Caco-2 (cell line): Measurements from ENCODE around the gene PPFIA3. TPM values are rescaled to one million over a fixed set of nuclear protein-coding genes. Genes with fewer than 3 reads are reported as not detected.

Experiments
- BruUV-seq: library from RNA; stranded (reverse); fragments of 400-500 nt; replicated peaks from 2 replicates; lab custom pipeline; 2021; lab: Mats Ljungman, UMichigan
- CTCF ChIA-PET: fragments of 300-600 bp; sonication (Branson Sonifier 250); formaldehyde crosslinking; loops from one replicate; lab custom pipeline; 2022; ENCODE audit warnings: antibody characterized with exemption; lab: Charles Lee
- POLR2A ChIA-PET: fragments of 300-600 bp; sonication (Branson Sonifier 250); formaldehyde crosslinking; loops from one replicate; lab custom pipeline; 2022; ENCODE audit warnings: antibody characterized with exemption; lab: Charles Lee
- DNase-seq, 2 experiments: peaks; one replicate each; pipeline versions ENCODE4 v3.0.0 to v3.0.0-alpha.2; 2020 to 2022
- H3K27me3 ChIP-seq: replicated peaks from 2 replicates; pipeline ENCODE4 v1.6.0; 2011; ENCODE audit warnings: low read length; ENCODE audit not compliant: control insufficient read depth, insufficient read depth
- H3K36me3 ChIP-seq: 2 replicates; pipeline ENCODE4 v1.5.1; 2011; ENCODE audit warnings: low read length; ENCODE audit not compliant: control insufficient read depth, insufficient read depth
- H3K4me1 ChIP-seq: fragments of 250-450 bp; sonication (Bioruptor Pico); 2 replicates; pipeline ENCODE4 v1.5.1; 2020; ENCODE audit warnings: mild to moderate bottlenecking
- H3K4me3 ChIP-seq: 2 replicates; pipeline ENCODE4 v1.5.1; 2011; ENCODE audit warnings: low read depth, mild to moderate bottlenecking, control low read depth, low read length
- H3K9me3 ChIP-seq: fragments of 250-450 bp; sonication (Bioruptor Pico); 2 replicates; pipeline ENCODE4 v1.5.1; 2020; ENCODE audit warnings: mild to moderate bottlenecking, moderate library complexity
- H3K27ac Mint-ChIP-seq: one replicate; pipeline ENCODE4 v1.8.0; 2022; ENCODE audit warnings: mixed read lengths; ENCODE audit not compliant: unreplicated experiment
- H3K27me3 Mint-ChIP-seq: one replicate; pipeline ENCODE4 v1.8.0; 2022; ENCODE audit warnings: mixed read lengths; ENCODE audit not compliant: insufficient read depth, unreplicated experiment
- H3K36me3 Mint-ChIP-seq: one replicate; pipeline ENCODE4 v1.8.0; 2022; ENCODE audit warnings: mild to moderate bottlenecking, mixed read lengths; ENCODE audit not compliant: insufficient read depth, unreplicated experiment
- H3K4me1 Mint-ChIP-seq: one replicate; pipeline ENCODE4 v1.8.0; 2022; ENCODE audit warnings: low read depth, mixed read lengths; ENCODE audit not compliant: unreplicated experiment
- H3K4me3 Mint-ChIP-seq: one replicate; pipeline ENCODE4 v1.8.0; 2022; ENCODE audit warnings: mild to moderate bottlenecking, moderate library complexity, mixed read lengths; ENCODE audit not compliant: unreplicated experiment
- H3K9me3 Mint-ChIP-seq: one replicate; pipeline ENCODE4 v1.8.0; 2022; ENCODE audit warnings: mixed read lengths; ENCODE audit not compliant: unreplicated experiment
- intact Hi-C: fragments of 100-400 bp; cut with micrococcal nuclease; formaldehyde crosslinking; loops from one replicate; pipeline ENCODE4 v1.10.0; 2022; ENCODE audit not compliant: unreplicated experiment
- total RNA-seq: library from RNA; stranded (reverse); gene quantifications from 2 replicates; pipeline ENCODE4 v1.2.3, GENCODE V29; 2022
- TF ChIP-seq, protein P1 (sequence below), 2 experiments: fragments of 200-600 bp in 1 of 2; IDR thresholded peaks; 1 replicate in 1 of 2; 2 replicates in 1 of 2; pipeline versions ENCODE4 v1.5.1 to v1.8.0; 2011 to 2022; ENCODE audit warnings: antibody characterized with exemption in 1 of 2, control low read depth in 1 of 2, inconsistent platforms in 1 of 2, low read depth in 1 of 2, low read length in 1 of 2, mild to moderate bottlenecking in 1 of 2, moderate library complexity in 1 of 2; ENCODE audit not compliant: insufficient read depth in 1 of 2, severe bottlenecking in 1 of 2, unreplicated experiment in 1 of 2

The PPFIA3 gene
- total RNA-seq, 1 experiment from 2014 or later, result 11.8 TPM

DNA sequence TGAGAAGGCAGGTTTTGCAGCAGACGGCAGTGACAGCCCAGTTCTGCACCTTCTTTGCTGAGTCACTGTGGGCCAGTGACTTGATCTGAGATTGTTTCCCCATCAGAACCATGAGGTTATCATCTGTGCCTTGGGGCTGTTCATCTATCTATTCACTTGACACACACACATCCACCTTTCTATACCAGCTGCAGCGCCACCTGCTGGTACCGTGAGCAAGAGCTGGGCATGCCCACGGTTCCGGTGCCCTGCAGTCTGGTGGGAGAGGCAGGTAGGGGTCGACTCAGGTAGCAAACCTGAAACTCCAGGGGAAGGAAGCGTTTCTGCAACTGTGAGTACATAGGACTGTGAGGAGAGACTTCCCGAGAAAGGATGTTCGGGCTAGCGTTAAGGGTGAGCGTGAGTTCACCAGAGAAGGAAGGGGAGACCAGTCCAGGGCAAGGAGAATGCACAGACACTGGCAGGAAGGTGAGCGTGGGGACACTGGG lies 12.7 kb upstream of the PPFIA3 start:
- DNase-seq, result peak; percentile 75 to 78
- TF ChIP-seq, protein P1, sequence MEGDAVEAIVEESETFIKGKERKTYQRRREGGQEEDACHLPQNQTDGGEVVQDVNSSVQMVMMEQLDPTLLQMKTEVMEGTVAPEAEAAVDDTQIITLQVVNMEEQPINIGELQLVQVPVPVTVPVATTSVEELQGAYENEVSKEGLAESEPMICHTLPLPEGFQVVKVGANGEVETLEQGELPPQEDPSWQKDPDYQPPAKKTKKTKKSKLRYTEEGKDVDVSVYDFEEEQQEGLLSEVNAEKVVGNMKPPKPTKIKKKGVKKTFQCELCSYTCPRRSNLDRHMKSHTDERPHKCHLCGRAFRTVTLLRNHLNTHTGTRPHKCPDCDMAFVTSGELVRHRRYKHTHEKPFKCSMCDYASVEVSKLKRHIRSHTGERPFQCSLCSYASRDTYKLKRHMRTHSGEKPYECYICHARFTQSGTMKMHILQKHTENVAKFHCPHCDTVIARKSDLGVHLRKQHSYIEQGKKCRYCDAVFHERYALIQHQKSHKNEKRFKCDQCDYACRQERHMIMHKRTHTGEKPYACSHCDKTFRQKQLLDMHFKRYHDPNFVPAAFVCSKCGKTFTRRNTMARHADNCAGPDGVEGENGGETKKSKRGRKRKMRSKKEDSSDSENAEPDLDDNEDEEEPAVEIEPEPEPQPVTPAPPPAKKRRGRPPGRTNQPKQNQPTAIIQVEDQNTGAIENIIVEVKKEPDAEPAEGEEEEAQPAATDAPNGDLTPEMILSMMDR (IDR thresholded peaks at IDR 0.05; ENCODE audit: insufficient read depth in 1 of 2, low read depth in 1 of 2, low read length in 1 of 2, severe bottlenecking in 1 of 2, unreplicated experiment in 1 of 2), result peak; percentile 81 to 87
- ChIA-PET CTCF (interaction anchor here (0.5 to 1.7 kb wide), 10 partner anchors 8 to 115 kb away, joined by 3 to 19 read pairs (median 4); partner anchors contain the start of gene RUVBL2), POLR2A (no interaction called here)
- Mint-ChIP-seq H3K27ac (peak overlapping the region; percentile 74), H3K4me3 (no peak overlapping the region), H3K4me1 (peaks cover 8% of the 10 kb centered on the region), H3K9me3 (no peaks in the 10 kb centered on the region), H3K27me3 (no peaks in the 10 kb centered on the region), H3K36me3 (peaks cover 73% of the 10 kb centered on the region)
- Histone ChIP-seq H3K27me3 (no peaks in the 10 kb centered on the region), H3K9me3 (no peaks in the 10 kb centered on the region), H3K4me3 (no peak overlapping the region), H3K4me1 (no peaks in the 10 kb centered on the region), H3K36me3 (peaks cover 3% of the 10 kb centered on the region; the same call in 1 of the 2 replicates)
- no TSS peak for BruUV-seq
- intact Hi-C loops, result loop anchor here (1.0 kb wide), 1 partner anchor 8 kb away; no protein-coding TSS in a partner anchor

DNA sequence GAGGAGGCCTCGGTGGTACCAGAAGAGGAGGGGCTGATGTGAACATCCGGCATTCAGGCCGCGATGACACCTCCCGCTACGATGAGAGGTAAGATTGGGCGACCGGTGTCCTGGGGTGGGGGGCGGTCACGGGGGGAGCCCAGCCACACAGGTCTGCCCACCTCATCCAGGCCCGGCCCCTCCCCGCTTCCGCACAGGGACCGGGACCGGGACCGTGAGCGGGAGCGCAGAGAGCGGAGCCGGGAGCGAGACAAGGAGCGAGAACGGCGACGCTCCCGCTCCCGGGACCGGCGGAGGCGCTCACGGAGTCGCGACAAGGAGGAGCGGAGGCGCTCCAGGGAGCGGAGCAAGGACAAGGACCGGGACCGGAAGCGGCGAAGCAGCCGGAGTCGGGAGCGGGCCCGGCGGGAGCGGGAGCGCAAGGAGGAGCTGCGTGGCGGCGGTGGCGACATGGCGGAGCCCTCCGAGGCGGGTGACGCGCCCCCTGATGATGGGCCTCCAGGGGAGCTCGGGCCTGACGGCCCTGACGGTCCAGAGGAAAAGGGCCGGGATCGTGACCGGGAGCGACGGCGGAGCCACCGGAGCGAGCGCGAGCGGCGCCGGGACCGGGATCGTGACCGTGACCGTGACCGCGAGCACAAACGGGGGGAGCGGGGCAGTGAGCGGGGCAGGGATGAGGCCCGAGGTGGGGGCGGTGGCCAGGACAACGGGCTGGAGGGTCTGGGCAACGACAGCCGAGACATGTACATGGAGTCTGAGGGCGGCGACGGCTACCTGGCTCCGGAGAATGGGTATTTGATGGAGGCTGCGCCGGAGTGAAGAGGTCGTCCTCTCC lies 11.5 kb upstream of the PPFIA3 start:
- BruUV-seq, result TSS peak; percentile 51
- peaks cover 3% of the 10 kb centered on the region; the same call in 1 of the 2 replicates for H3K36me3 ChIP-seq
- no peaks in the 10 kb centered on the region for H3K9me3 ChIP-seq
- H3K4me1 ChIP-seq, result no peaks in the 10 kb centered on the region
- intact Hi-C loops, result no loop called here
- H3K36me3 Mint-ChIP-seq, result peaks cover 66% of the 10 kb centered on the region
- peaks cover 8% of the 10 kb centered on the region for H3K4me1 Mint-ChIP-seq
- no peak for DNase-seq
- H3K4me3 ChIP-seq, result no peak overlapping the region
- no peak overlapping the region for H3K4me3 Mint-ChIP-seq
- peak overlapping the region; percentile 36 for H3K27ac Mint-ChIP-seq
- H3K27me3 ChIP-seq, result no peaks in the 10 kb centered on the region
- H3K27me3 Mint-ChIP-seq, result no peaks in the 10 kb centered on the region
- no peaks in the 10 kb centered on the region for H3K9me3 Mint-ChIP-seq
- TF ChIP-seq, protein P1 (IDR thresholded peaks at IDR 0.05; ENCODE audit: insufficient read depth in 1 of 2, low read depth in 1 of 2, low read length in 1 of 2, severe bottlenecking in 1 of 2, unreplicated experiment in 1 of 2), result no peak
- ChIA-PET POLR2A (no interaction called here), CTCF (interaction anchor here (1.8 kb wide), 1 partner anchor 10 kb away, joined by 7 read pairs; no protein-coding TSS in a partner anchor)

GRCh38 chr19:49109051-49109450 lies 10.3 kb upstream of the PPFIA3 start:
- intact Hi-C loops, result no loop called here
- ChIA-PET CTCF (interaction anchor here (0.6 to 1.8 kb wide), 3 partner anchors 11 to 136 kb away, joined by 3 to 7 read pairs (median 4); no protein-coding TSS in a partner anchor), POLR2A (no interaction called here)
- no peak for DNase-seq
- peaks cover 61% of the 10 kb centered on the region for H3K36me3 Mint-ChIP-seq
- H3K27ac Mint-ChIP-seq, result no peak overlapping the region
- Histone ChIP-seq H3K4me1 (no peaks in the 10 kb centered on the region), H3K4me3 (no peak overlapping the region), H3K36me3 (peaks cover 3% of the 10 kb centered on the region; the same call in 1 of the 2 replicates), H3K27me3 (no peaks in the 10 kb centered on the region), H3K9me3 (no peaks in the 10 kb centered on the region)
- H3K4me1 Mint-ChIP-seq, result peaks cover 17% of the 10 kb centered on the region
- no peaks in the 10 kb centered on the region for H3K27me3 Mint-ChIP-seq
- H3K9me3 Mint-ChIP-seq, result no peaks in the 10 kb centered on the region
- TF ChIP-seq, protein P1 (IDR thresholded peaks at IDR 0.05; ENCODE audit: insufficient read depth in 1 of 2, low read depth in 1 of 2, low read length in 1 of 2, severe bottlenecking in 1 of 2, unreplicated experiment in 1 of 2), result no peak
- no peak overlapping the region for H3K4me3 Mint-ChIP-seq
- no TSS peak for BruUV-seq
